C4-2B (cell line): Measurements from ENCODE around the gene ZNF541.

Experiments used
- CTCF ChIP-seq: fragments of 450-650 bp; conservative IDR thresholded peaks from 2 replicates; pipeline ENCODE4 v1.5.1; 2017; ENCODE audit warnings: mild to moderate bottlenecking
- ZFX ChIP-seq: fragments of 450-650 bp; IDR thresholded peaks from 2 replicates; pipeline ENCODE4 v1.6.1; 2017

GRCh38 chr19:47523473-47523872 is 49.5 kb downstream of the ZNF541 start:
- no peak for TF ChIP-seq CTCF
- TF ChIP-seq ZFX = no peak
